RWPE2 (cell line): ENCODE measurements around the gene DOK4.

Source experiments
- ATAC-seq: fragments of 200-7000 bp; cut with Tn5 transposase; 3 replicates; pipeline ENCODE4 v1.9.1; 2021; ENCODE audit warnings: low read depth
- DNase-seq: peaks from one replicate; pipeline ENCODE4 v3.0.0-alpha.2; 2020; ENCODE audit warnings: low spot score
- H3K27ac ChIP-seq: fragments of 450-650 bp; 2 replicates; pipeline ENCODE4 v1.5.1; 2017; ENCODE audit warnings: mild to moderate bottlenecking; ENCODE audit not compliant: poor library complexity, severe bottlenecking
- H3K27me3 ChIP-seq: fragments of 250-450 bp; sonication (Bioruptor Pico); 2 replicates; pipeline ENCODE4 v1.5.1; 2021; ENCODE audit warnings: mild to moderate bottlenecking, moderate library complexity; ENCODE audit not compliant: insufficient read depth, poor library complexity, severe bottlenecking
- H3K36me3 ChIP-seq: fragments of 250-450 bp; sonication (Bioruptor Pico); 2 replicates; pipeline ENCODE4 v1.5.1; 2020; ENCODE audit warnings: low read depth, mild to moderate bottlenecking, moderate library complexity
- H3K4me1 ChIP-seq: fragments of 250-450 bp; sonication (Bioruptor Pico); 2 replicates; pipeline ENCODE4 v1.5.1; 2021; ENCODE audit warnings: mild to moderate bottlenecking, moderate library complexity; ENCODE audit not compliant: insufficient read depth, poor library complexity, severe bottlenecking
- H3K4me3 ChIP-seq: fragments of 250-450 bp; sonication (Bioruptor Pico); 2 replicates; pipeline ENCODE4 v1.5.1; 2021; ENCODE audit warnings: mild to moderate bottlenecking, moderate library complexity; ENCODE audit not compliant: severe bottlenecking
- H3K9me3 ChIP-seq: fragments of 250-450 bp; sonication (Bioruptor Pico); 2 replicates; pipeline ENCODE4 v1.5.1; 2021; ENCODE audit warnings: mild to moderate bottlenecking, moderate library complexity; ENCODE audit not compliant: severe bottlenecking
- CTCF ChIP-seq: fragments of 450-650 bp; IDR thresholded peaks from one replicate; pipeline ENCODE4 v1.5.1; 2017; ENCODE audit warnings: mild to moderate bottlenecking, moderate library complexity; ENCODE audit not compliant: poor library complexity, severe bottlenecking

DOK4 gene

GRCh38 chr16:57519796-57520360, 33.6 kb upstream of the DOK4 start:
- no peaks in the 10 kb centered on the region for H3K36me3 ChIP-seq
- no peaks in the 10 kb centered on the region for H3K9me3 ChIP-seq
- H3K27me3 ChIP-seq = no peaks in the 10 kb centered on the region
- H3K4me3 ChIP-seq = no peak overlapping the region
- peak; percentile 82 for ATAC-seq
- peak; percentile 94 for TF ChIP-seq CTCF
- DNase-seq = no peak
- no peaks in the 10 kb centered on the region for H3K4me1 ChIP-seq
- H3K27ac ChIP-seq = no peak overlapping the region

- Histone ChIP-seq H3K9me3 (no peaks in the 10 kb centered on the region), H3K4me1 (no peaks in the 10 kb centered on the region), H3K36me3 (no peaks in the 10 kb centered on the region), H3K27ac (no peak overlapping the region), H3K27me3 (no peaks in the 10 kb centered on the region), H3K4me3 (no peak overlapping the region)
- TF ChIP-seq CTCF = no peak
- no peak for DNase-seq
- no peak for ATAC-seq
Observed at GRCh38 chr16:57518922-57519321, 32.6 kb upstream of the DOK4 start.

- DNase-seq = no peak
- Histone ChIP-seq H3K36me3 (no peaks in the 10 kb centered on the region), H3K27me3 (no peaks in the 10 kb centered on the region), H3K4me3 (no peak overlapping the region), H3K27ac (no peak overlapping the region), H3K4me1 (no peaks in the 10 kb centered on the region), H3K9me3 (no peaks in the 10 kb centered on the region)
- no peak for ATAC-seq
- TF ChIP-seq CTCF = no peak
Observed at GRCh38 chr16:57518520-57518919, 32.2 kb upstream of the DOK4 start.

- no peak for ATAC-seq
- no peak overlapping the region for H3K27ac ChIP-seq
- no peaks in the 10 kb centered on the region for H3K9me3 ChIP-seq
- H3K4me1 ChIP-seq = no peaks in the 10 kb centered on the region
- no peak for DNase-seq
- TF ChIP-seq CTCF = no peak
- H3K27me3 ChIP-seq = no peaks in the 10 kb centered on the region
- H3K36me3 ChIP-seq = no peaks in the 10 kb centered on the region
- H3K4me3 ChIP-seq = no peak overlapping the region
Observed at GRCh38 chr16:57517397-57518367, 31.4 kb upstream of the DOK4 start.

- H3K27ac ChIP-seq = no peak overlapping the region
- H3K27me3 ChIP-seq = no peaks in the 10 kb centered on the region
- no peaks in the 10 kb centered on the region for H3K36me3 ChIP-seq
- no peaks in the 10 kb centered on the region for H3K4me1 ChIP-seq
- ATAC-seq (no peak), DNase-seq (no peak)
- H3K4me3 ChIP-seq = no peak overlapping the region
- TF ChIP-seq CTCF = no peak
- H3K9me3 ChIP-seq = no peaks in the 10 kb centered on the region
Observed at GRCh38 chr16:57516773-57517172, 30.5 kb upstream of the DOK4 start.
